HepG2 (cell line): ENCODE measurements around the gene SLC4A2. TPM values are rescaled to one million over a fixed set of nuclear protein-coding genes. Genes with fewer than 3 reads are reported as not detected.

Experiments
- DZIP1 ChIP-seq: sonication (generic); formaldehyde crosslinking; IDR thresholded peaks from 2 replicates; pipeline ENCODE4 v1.5.0; 2020; ENCODE audit warnings: mild to moderate bottlenecking, missing genetic modification reagents
- FOXM1 ChIP-seq: sonication (generic); formaldehyde crosslinking; IDR thresholded peaks from 2 replicates; pipeline ENCODE4 v1.5.0; 2020; ENCODE audit warnings: missing genetic modification reagents
- KDM6A ChIP-seq: IDR thresholded peaks from 2 replicates; pipeline ENCODE4 v1.6.1; 2016; ENCODE audit warnings: low read depth
- PHF5A ChIP-seq: IDR thresholded peaks from one replicate; pipeline ENCODE4 v1.6.1; 2018; ENCODE audit warnings: low read depth, missing genetic modification reagents; ENCODE audit not compliant: unreplicated experiment
- ZNF33A ChIP-seq: sonication (generic); formaldehyde crosslinking; IDR thresholded peaks from 2 replicates; pipeline ENCODE4 v1.5.1; 2020; ENCODE audit warnings: missing genetic modification reagents, mild to moderate bottlenecking, moderate library complexity, borderline replicate concordance
- ZNF407 ChIP-seq: sonication (generic); formaldehyde crosslinking; IDR thresholded peaks from one replicate; pipeline ENCODE4 v1.5.1; 2020; ENCODE audit warnings: mild to moderate bottlenecking, missing genetic modification reagents; ENCODE audit errors: not compliant biosample characterization
- ZNF652 ChIP-seq: IDR thresholded peaks from 2 replicates; pipeline ENCODE4 v1.6.1; 2016; ENCODE audit warnings: low read depth, borderline replicate concordance
- polyA plus RNA-seq, 8 experiments: library from polyadenylated mRNA; depleted of rRNA in 3 of 8; stranded (reverse) in 7 of 8; unstranded in 1 of 8; fragments of >200 nt; fragmentation: Illumina TruSeq in 4 of 8; extraction: Trizol in 4 of 8; gene quantifications; 2 replicates each; pipeline versions ENCODE4 v1.2.1 to v1.2.3, GENCODE V29; 2011 to 2016; ENCODE audit warnings: low read depth in 4 of 8, missing spikeins in 1 of 8, mixed read lengths in 1 of 8; ENCODE audit not compliant: insufficient read depth in 1 of 8
- total RNA-seq, 5 experiments: library from RNA; depleted of rRNA; stranded (reverse); fragments of >200 nt; fragmentation: Illumina TruSeq; extraction: Trizol; gene quantifications; 2 replicates each; pipeline ENCODE4 v1.2.3, GENCODE V29; 2016; ENCODE audit warnings: low read depth in 1 of 5
- TF ChIP-seq, protein P1 (sequence below): sonication (generic); formaldehyde crosslinking; IDR thresholded peaks from 2 replicates; pipeline ENCODE4 v1.5.1; 2020; ENCODE audit warnings: mild to moderate bottlenecking, missing genetic modification reagents, borderline replicate concordance
- TF ChIP-seq, protein P2 (sequence below): sonication (generic); formaldehyde crosslinking; IDR thresholded peaks from 2 replicates; pipeline ENCODE4 v1.8.1; 2023; ENCODE audit warnings: missing genetic modification reagents, inconsistent platforms, borderline replicate concordance

Gene SLC4A2
- total and polyA plus RNA-seq, 2 of the 13 experiments (the other 11 are each of a cell fraction or from before 2014, with no cell fraction given), result 51.9 to 73.4 TPM

DNA sequence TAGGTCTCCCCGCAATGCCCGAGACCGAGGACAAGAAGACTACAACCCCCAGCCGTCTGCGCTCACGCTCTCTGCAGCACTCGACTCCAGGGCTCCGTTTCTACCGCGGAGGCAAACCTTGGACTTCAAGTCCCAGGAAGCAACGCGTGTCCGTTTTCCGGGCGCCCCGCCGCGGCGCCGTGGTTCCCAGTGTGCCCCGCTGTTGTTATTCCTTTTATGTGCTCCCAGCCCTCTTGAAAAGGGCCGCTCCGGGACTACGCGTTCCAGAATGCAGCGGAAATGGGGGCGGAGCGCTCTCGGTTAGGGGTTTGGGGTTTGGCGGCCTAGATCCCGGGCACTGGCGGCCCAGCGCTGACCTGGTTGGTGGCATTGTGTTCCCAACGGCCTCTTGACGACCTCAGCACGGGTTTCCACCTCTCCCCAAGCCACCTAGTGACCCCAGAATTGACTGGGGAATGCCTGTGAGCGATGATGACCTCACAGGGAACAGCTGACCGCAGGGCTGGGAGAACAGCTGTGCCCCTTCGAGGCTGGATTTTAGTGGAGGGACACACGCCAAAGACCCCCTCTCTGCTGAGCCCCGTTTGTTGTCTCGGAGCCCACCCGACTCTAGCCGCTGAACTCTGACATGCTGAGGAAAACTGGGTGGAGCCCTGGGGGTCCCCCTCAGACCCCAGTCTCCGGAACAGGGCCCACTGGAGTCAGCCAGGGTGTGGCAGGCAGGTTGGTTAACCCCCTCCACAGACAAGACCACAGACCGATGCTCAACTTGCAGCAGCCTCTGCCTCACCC, 1.2 kb upstream of the SLC4A2 start (continued):
- no peak for TF ChIP-seq ZNF407
- TF ChIP-seq ZNF652 (CRISPR knock-in tag), result no peak; the same call in 1 of the 2 replicates
- no peak for TF ChIP-seq ZNF33A (CRISPR knock-in tag)
- TF ChIP-seq, protein P1, sequence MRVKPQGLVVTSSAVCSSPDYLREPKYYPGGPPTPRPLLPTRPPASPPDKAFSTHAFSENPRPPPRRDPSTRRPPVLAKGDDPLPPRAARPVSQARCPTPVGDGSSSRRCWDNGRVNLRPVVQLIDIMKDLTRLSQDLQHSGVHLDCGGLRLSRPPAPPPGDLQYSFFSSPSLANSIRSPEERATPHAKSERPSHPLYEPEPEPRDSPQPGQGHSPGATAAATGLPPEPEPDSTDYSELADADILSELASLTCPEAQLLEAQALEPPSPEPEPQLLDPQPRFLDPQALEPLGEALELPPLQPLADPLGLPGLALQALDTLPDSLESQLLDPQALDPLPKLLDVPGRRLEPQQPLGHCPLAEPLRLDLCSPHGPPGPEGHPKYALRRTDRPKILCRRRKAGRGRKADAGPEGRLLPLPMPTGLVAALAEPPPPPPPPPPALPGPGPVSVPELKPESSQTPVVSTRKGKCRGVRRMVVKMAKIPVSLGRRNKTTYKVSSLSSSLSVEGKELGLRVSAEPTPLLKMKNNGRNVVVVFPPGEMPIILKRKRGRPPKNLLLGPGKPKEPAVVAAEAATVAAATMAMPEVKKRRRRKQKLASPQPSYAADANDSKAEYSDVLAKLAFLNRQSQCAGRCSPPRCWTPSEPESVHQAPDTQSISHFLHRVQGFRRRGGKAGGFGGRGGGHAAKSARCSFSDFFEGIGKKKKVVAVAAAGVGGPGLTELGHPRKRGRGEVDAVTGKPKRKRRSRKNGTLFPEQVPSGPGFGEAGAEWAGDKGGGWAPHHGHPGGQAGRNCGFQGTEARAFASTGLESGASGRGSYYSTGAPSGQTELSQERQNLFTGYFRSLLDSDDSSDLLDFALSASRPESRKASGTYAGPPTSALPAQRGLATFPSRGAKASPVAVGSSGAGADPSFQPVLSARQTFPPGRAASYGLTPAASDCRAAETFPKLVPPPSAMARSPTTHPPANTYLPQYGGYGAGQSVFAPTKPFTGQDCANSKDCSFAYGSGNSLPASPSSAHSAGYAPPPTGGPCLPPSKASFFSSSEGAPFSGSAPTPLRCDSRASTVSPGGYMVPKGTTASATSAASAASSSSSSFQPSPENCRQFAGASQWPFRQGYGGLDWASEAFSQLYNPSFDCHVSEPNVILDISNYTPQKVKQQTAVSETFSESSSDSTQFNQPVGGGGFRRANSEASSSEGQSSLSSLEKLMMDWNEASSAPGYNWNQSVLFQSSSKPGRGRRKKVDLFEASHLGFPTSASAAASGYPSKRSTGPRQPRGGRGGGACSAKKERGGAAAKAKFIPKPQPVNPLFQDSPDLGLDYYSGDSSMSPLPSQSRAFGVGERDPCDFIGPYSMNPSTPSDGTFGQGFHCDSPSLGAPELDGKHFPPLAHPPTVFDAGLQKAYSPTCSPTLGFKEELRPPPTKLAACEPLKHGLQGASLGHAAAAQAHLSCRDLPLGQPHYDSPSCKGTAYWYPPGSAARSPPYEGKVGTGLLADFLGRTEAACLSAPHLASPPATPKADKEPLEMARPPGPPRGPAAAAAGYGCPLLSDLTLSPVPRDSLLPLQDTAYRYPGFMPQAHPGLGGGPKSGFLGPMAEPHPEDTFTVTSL (CRISPR knock-in tag), result no peak
- no peak for TF ChIP-seq FOXM1 (CRISPR knock-in tag)
- no peak for TF ChIP-seq KDM6A (CRISPR knock-in tag)
- TF ChIP-seq, protein P2, sequence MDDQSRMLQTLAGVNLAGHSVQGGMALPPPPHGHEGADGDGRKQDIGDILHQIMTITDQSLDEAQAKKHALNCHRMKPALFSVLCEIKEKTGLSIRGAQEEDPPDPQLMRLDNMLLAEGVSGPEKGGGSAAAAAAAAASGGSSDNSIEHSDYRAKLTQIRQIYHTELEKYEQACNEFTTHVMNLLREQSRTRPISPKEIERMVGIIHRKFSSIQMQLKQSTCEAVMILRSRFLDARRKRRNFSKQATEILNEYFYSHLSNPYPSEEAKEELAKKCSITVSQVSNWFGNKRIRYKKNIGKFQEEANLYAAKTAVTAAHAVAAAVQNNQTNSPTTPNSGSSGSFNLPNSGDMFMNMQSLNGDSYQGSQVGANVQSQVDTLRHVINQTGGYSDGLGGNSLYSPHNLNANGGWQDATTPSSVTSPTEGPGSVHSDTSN, result no peak
- 0 out of 2 replicates have a peak, but pooled peaks have one; percentile 47 for TF ChIP-seq DZIP1 (CRISPR knock-in tag)
- TF ChIP-seq PHF5A (CRISPR knock-in tag), result no peak
